SK-N-MC (cell line): ENCODE measurements around the gene ZBTB49.

Source experiments
- EZH2 ChIP-seq: fragments of 200-600 bp; sonication (generic); IDR thresholded peaks from one replicate; pipeline ENCODE4 v1.6.1; 2017; ENCODE audit warnings: antibody characterized with exemption
- POLR2AphosphoS5 ChIP-seq: IDR thresholded peaks from 2 replicates; pipeline ENCODE4 v1.6.1; 2012; ENCODE audit warnings: mild to moderate bottlenecking, low read depth, low read length, borderline replicate concordance

DNA sequence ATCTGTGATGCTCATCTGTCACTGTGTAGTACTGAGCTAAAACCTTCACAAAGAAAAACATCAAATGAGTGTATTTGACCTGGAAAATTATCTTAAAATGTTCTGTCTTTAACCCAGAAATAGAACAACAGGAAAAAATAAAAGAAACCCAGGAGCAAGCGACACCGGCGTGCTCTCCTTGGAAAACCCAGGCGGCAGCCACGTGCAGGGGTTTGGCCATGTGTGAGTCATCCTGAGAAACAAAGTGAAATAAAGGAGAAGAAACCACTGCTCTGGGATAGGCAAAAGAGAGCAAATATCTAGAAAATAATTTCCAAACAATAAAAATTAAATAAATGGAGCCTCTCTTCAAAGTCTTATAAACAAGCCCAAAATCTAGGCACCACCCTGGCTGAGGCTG lies 22.1 kb upstream of the ZBTB49 start:
- no peak for TF ChIP-seq POLR2AphosphoS5
- no peak for TF ChIP-seq EZH2
